Keratinocyte (primary cell): ENCODE data around the gene AFMID.

Source experiments
- EZH2 ChIP-seq: IDR thresholded peaks from one replicate; pipeline ENCODE4 v1.6.1; 2012; ENCODE audit warnings: inconsistent platforms, mild to moderate bottlenecking, low read length, moderate library complexity
- TF ChIP-seq, protein P1 (sequence below), 3 experiments: IDR thresholded peaks in 1 of 3; conservative IDR thresholded peaks in 1 of 3; optimal IDR thresholded peaks in 1 of 3; 2 replicates in 2 of 3; 3 replicates in 1 of 3; pipeline versions ENCODE3 to v1.5.1; 2011; ENCODE audit warnings: low read length in 3 of 3, mild to moderate bottlenecking in 3 of 3, moderate library complexity in 2 of 3, control low read depth in 1 of 3, inconsistent platforms in 1 of 3; ENCODE audit not compliant: insufficient read depth in 2 of 3; ENCODE audit errors: extremely low read depth in 1 of 3

GRCh38 chr17:78144736-78145641 lies 42.2 kb upstream of the AFMID start:
- TF ChIP-seq, protein P1, sequence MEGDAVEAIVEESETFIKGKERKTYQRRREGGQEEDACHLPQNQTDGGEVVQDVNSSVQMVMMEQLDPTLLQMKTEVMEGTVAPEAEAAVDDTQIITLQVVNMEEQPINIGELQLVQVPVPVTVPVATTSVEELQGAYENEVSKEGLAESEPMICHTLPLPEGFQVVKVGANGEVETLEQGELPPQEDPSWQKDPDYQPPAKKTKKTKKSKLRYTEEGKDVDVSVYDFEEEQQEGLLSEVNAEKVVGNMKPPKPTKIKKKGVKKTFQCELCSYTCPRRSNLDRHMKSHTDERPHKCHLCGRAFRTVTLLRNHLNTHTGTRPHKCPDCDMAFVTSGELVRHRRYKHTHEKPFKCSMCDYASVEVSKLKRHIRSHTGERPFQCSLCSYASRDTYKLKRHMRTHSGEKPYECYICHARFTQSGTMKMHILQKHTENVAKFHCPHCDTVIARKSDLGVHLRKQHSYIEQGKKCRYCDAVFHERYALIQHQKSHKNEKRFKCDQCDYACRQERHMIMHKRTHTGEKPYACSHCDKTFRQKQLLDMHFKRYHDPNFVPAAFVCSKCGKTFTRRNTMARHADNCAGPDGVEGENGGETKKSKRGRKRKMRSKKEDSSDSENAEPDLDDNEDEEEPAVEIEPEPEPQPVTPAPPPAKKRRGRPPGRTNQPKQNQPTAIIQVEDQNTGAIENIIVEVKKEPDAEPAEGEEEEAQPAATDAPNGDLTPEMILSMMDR (optimal IDR thresholded peaks at IDR 0.05 in 1 of 3, IDR thresholded peaks at IDR 0.05 in 1 of 3, conservative IDR thresholded peaks at IDR 0.05 in 1 of 3; ENCODE audit: extremely low read depth in 1 of 3, insufficient read depth in 2 of 3, low read length in 3 of 3) = no peak
- TF ChIP-seq EZH2 = no peak
